K562 (cell line): ENCODE results near the gene PPP1R14C. TPM values are rescaled to one million over a fixed set of nuclear protein-coding genes. Genes with fewer than 3 reads are reported as not detected.
A peak's percentile ranks its signal among the peaks of the same experiment; 100 is the strongest.

ENCODE experiments used
- CBX8 ChIP-seq: fragments of 200-600 bp; sonication (generic); IDR thresholded peaks from 2 replicates; pipeline ENCODE4 v1.6.1; 2012; ENCODE audit warnings: borderline replicate concordance, mixed run types, low read depth, mild to moderate bottlenecking, moderate library complexity, mixed read lengths, low read length, control low read depth, inconsistent platforms; ENCODE audit not compliant: poor library complexity, severe bottlenecking; ENCODE audit errors: extremely low read depth
- CEBPB ChIP-seq: fragments of 450-650 bp; IDR thresholded peaks from 2 replicates; pipeline ENCODE4 v1.6.1; 2016; ENCODE audit warnings: missing genetic modification characterization, missing compliant biosample characterization
- ILF3 ChIP-seq: fragments of 450-650 bp; IDR thresholded peaks from 2 replicates; pipeline ENCODE4 v1.6.1; 2018; ENCODE audit warnings: antibody characterized with exemption, mild to moderate bottlenecking, moderate library complexity, borderline replicate concordance
- JUN ChIP-seq, 2 experiments: sonication (generic) in 1 of 2; formaldehyde crosslinking in 1 of 2; IDR thresholded peaks; 2 replicates each; pipeline versions ENCODE4 v1.6.1 to v1.8.0; 2012 to 2022; ENCODE audit warnings: borderline replicate concordance in 2 of 2, mild to moderate bottlenecking in 2 of 2, improper control_type of control experiment in 1 of 2, low read depth in 1 of 2, low read length in 1 of 2, missing genetic modification reagents in 1 of 2
- MAZ ChIP-seq, 2 experiments: fragments of 450-650 bp in 1 of 2; sonication (generic) in 1 of 2; formaldehyde crosslinking; IDR thresholded peaks in 1 of 2; conservative IDR thresholded peaks in 1 of 2; 2 replicates each; pipeline versions ENCODE4 v1.4.0 to v1.5.0; 2020; ENCODE audit warnings: mild to moderate bottlenecking in 1 of 2, missing genetic modification reagents in 1 of 2
- MED1 ChIP-seq: sonication (generic); formaldehyde crosslinking; IDR thresholded peaks from 2 replicates; pipeline ENCODE4 v1.8.1; 2023; ENCODE audit warnings: missing genetic modification reagents, borderline replicate concordance
- NFYB ChIP-seq: IDR thresholded peaks from 2 replicates; pipeline ENCODE4 v1.6.1; 2011; ENCODE audit warnings: mild to moderate bottlenecking, moderate library complexity; ENCODE audit not compliant: insufficient read length; ENCODE audit errors: extremely low read depth
- PTBP1 ChIP-seq: fragments of 200-400 bp; formaldehyde crosslinking; IDR thresholded peaks from 2 replicates; pipeline ENCODE4 v1.6.1; 2017; ENCODE audit warnings: low read depth, low read length
- SFPQ ChIP-seq: fragments of 200-400 bp; formaldehyde crosslinking; IDR thresholded peaks from 2 replicates; pipeline ENCODE4 v1.6.1; 2017; ENCODE audit warnings: mild to moderate bottlenecking, low read depth, low read length, moderate library complexity
- SIRT6 ChIP-seq: IDR thresholded peaks from one replicate; pipeline ENCODE4 v1.6.1; 2012; ENCODE audit warnings: low read depth, mild to moderate bottlenecking, control low read depth, inconsistent platforms, low read length, moderate library complexity
- SMAD2 ChIP-seq: fragments of 150-350 bp; IDR thresholded peaks from 2 replicates; pipeline ENCODE4 v1.6.1; 2014; ENCODE audit warnings: low read depth, mild to moderate bottlenecking, low read length
- ZBTB40 ChIP-seq, 2 experiments: fragments of 450-650 bp in 1 of 2; sonication (generic) in 1 of 2; formaldehyde crosslinking in 1 of 2; IDR thresholded peaks; 2 replicates each; pipeline versions ENCODE4 v1.7.1 to v1.9.0; 2016 to 2022; ENCODE audit warnings: inconsistent platforms in 1 of 2, mild to moderate bottlenecking in 1 of 2, missing genetic modification reagents in 1 of 2
- polyA plus RNA-seq, 8 experiments: library from polyadenylated mRNA; depleted of rRNA in 4 of 8; stranded (reverse) in 5 of 8; unstranded in 3 of 8; fragments of >200 nt; fragmentation: Nextera tagmentation in 2 of 8; fragmentation: Illumina TruSeq in 1 of 8; extraction: Ambion mirVana in 2 of 8; extraction: Trizol in 1 of 8; gene quantifications; 2 replicates each; pipeline versions ENCODE4 v1.2.1 to v1.2.3, GENCODE V29; 2011 to 2014; ENCODE audit warnings: inconsistent platforms in 1 of 8, missing spikeins in 1 of 8
- total RNA-seq, 7 experiments: library from RNA; depleted of rRNA in 6 of 7; stranded (reverse); fragments of >200 nt in 6 of 7; fragmentation: Illumina TruSeq in 2 of 7; extraction: Trizol in 2 of 7; gene quantifications; 2 replicates each; pipeline versions ENCODE4 v1.2.1 to v1.2.3, GENCODE V29; 2011 to 2021; ENCODE audit warnings: low replicate concordance in 1 of 7

Gene PPP1R14C
- total and polyA plus RNA-seq, 9 of the 15 experiments (the other 6 are each of a cell fraction or from before 2014, with no cell fraction given) = 4.5 to 16.6 (median 11.9) TPM

GRCh38 chr6:150271501-150272263, 128.8 kb downstream of the PPP1R14C start (continued):
- TF ChIP-seq ZBTB40 (IDR thresholded peaks at IDR 0.05) (no peak; the same call in none of the 2 replicates), ZBTB40 (CRISPR knock-in tag; IDR thresholded peaks at IDR 0.05) (no peak), SIRT6 (no peak), JUN (IDR thresholded peaks at IDR 0.05; ENCODE audit: borderline replicate concordance, low read depth, low read length) (peak; percentile 95), JUN (CRISPR knock-in tag; IDR thresholded peaks at IDR 0.05; ENCODE audit: borderline replicate concordance) (no peak), SMAD2 (no peak), MAZ (CRISPR knock-in tag; conservative IDR thresholded peaks at IDR 0.05 in 1 of 2, IDR thresholded peaks at IDR 0.05 in 1 of 2) (peak in 1 of 2 experiments; percentile 42; a peak in 3 of 4 replicates), CEBPB (tag) (no peak), SFPQ (no peak), ILF3 (peak; percentile 74; the same call in 1 of the 2 replicates), MED1 (no peak), NFYB (no peak), PTBP1 (no peak), CBX8 (no peak)
